ENCODE results near the gene LPAR3. TPM values are rescaled to one million over a fixed set of nuclear protein-coding genes. Genes with fewer than 3 reads are reported as not detected.
A peak's percentile ranks its signal among the peaks of the same experiment; 100 is the strongest.

Gene LPAR3
- total RNA-seq, 1 experiment from 2014 or later: 0.72 TPM

GRCh38 chr1:84775535-84775920 is 117.5 kb downstream of the LPAR3 start:
- DNase-seq (ENCODE audit: low read depth): no peak

GRCh38 chr1:84774669-84775534 is 118.1 kb downstream of the LPAR3 start:
- DNase-seq (ENCODE audit: low read depth): no peak

- DNase-seq (ENCODE audit: low read depth): no peak
Measured at GRCh38 chr1:84773933-84774497, 119.0 kb downstream of the LPAR3 start.

- DNase-seq (ENCODE audit: low read depth): no peak
Measured at GRCh38 chr1:84773195-84773594, 119.8 kb downstream of the LPAR3 start.

- DNase-seq (ENCODE audit: low read depth): peak; percentile 73
Measured at GRCh38 chr1:84772428-84772943, 120.5 kb downstream of the LPAR3 start.

GRCh38 chr1:84771895-84772294 is 121.1 kb downstream of the LPAR3 start:
- no peak for DNase-seq (ENCODE audit: low read depth)

GRCh38 chr1:84770481-84770880 is 122.5 kb downstream of the LPAR3 start:
- no peak for DNase-seq (ENCODE audit: low read depth)

- no peak for DNase-seq (ENCODE audit: low read depth)
Measured at GRCh38 chr1:84769636-84770035, 123.4 kb downstream of the LPAR3 start.

- no peak for DNase-seq (ENCODE audit: low read depth)
Measured at GRCh38 chr1:84768634-84769033, 124.4 kb downstream of the LPAR3 start.

- DNase-seq (ENCODE audit: low read depth): no peak
Measured at GRCh38 chr1:84763912-84764680, 128.9 kb downstream of the LPAR3 start.

- no peak for DNase-seq (ENCODE audit: low read depth)
Measured at GRCh38 chr1:84762664-84763063, 130.3 kb downstream of the LPAR3 start.

Other genes with a start within 250 kb of the LPAR3 start
- 14.9 and 21.3 TPM in 2 replicates for gene SSX2IP, start 202.7 kb downstream of the LPAR3 start, total RNA-seq (2014; rRNA removed; shearing (Covaris generic))
- 2.3 and 2.5 TPM in 2 replicates for gene MCOLN2, start 103.9 kb upstream of the LPAR3 start, total RNA-seq (2014; rRNA removed; shearing (Covaris generic))
- 0.10 and 0.48 TPM in 2 replicates for gene MCOLN3, start 155.3 kb upstream of the LPAR3 start, total RNA-seq (2014; rRNA removed; shearing (Covaris generic))

All from RPMI7951 (cell line).